ENCODE data around the gene GRK3.

DNA sequence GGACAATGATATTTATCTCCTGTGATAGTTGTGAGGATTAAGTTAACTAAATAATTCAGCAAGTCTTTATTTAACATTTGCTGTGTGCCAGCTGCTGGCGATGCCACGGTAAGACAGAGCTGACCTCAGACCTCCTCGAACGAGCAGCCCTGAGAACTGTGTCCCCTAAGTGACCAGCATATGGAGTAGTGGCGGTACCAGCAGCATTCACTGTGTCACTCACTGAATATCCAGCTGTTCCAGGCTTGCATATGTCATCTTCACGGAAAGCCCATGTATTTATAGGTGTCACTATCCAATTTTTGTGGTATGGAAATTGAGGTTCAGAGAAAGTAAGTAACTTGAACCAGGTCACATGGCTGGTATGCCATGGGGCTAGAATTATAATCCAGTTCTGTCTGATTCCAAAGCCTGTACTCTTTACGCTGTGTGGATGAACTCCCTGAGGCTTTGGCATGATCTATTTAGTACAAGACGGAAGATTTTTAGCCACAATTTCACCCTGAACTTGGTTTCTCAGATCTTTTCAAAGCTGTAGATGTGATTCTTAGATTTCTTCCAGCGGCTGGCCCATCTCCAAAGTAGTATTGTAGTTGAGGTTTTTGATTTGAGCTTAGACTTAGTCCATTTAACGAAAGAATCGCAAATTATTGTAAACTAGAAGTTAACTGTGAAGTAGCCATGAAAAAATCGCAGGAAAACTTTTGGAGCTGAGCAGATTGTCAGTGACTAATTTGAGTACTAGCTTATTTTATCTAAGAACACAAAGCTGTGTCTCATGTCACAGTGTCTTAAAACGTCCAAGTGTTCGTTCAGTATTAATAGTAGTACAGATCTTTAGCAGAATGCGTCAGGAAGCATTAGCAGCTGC is 128.2 kb downstream of the GRK3 start:
- TF ChIP-seq CTCF (IDR thresholded peaks at IDR 0.05) (no peak), EP300 (IDR thresholded peaks at IDR 0.05) (no peak)
